Activated CD8-positive, alpha-beta T cell treated with anti-CD3 and anti-CD28 coated beads, Interleukin-2, amount 10 ng/mL, durations not matched to agents 7 days and 5 days (primary cell): Measurements from ENCODE around the gene TMPRSS13. TPM values are rescaled to one million over a fixed set of nuclear protein-coding genes. Genes with fewer than 3 reads are reported as not detected.

Source experiments
- ATAC-seq: fragments of 150-1000 bp; cut with Tn5 transposase; one replicate; pipeline ENCODE4 v1.10.0; 2021; ENCODE audit warnings: moderate library complexity
- CTCF ChIA-PET: fragments of 350-600 bp; sonication (Branson Sonifier 250); formaldehyde crosslinking; loops from one replicate; lab custom pipeline; 2021; ENCODE audit warnings: antibody characterized with exemption; lab: Charles Lee
- POLR2A ChIA-PET: fragments of 350-600 bp; sonication (Branson Sonifier 250); formaldehyde crosslinking; loops from one replicate; lab custom pipeline; 2021; ENCODE audit warnings: antibody characterized with exemption; lab: Charles Lee
- DNase-seq: peaks from one replicate; pipeline ENCODE4 v3.0.0-alpha.2; 2020
- H3K27ac Mint-ChIP-seq: one replicate; pipeline ENCODE4 v1.8.0; 2021; ENCODE audit warnings: mild to moderate bottlenecking, mixed read lengths
- H3K27me3 Mint-ChIP-seq: one replicate; pipeline ENCODE4 v1.8.0; 2021; ENCODE audit warnings: low read depth, mixed read lengths
- H3K36me3 Mint-ChIP-seq: one replicate; pipeline ENCODE4 v1.8.0; 2021; ENCODE audit warnings: low read depth, mixed read lengths
- H3K4me1 Mint-ChIP-seq: one replicate; pipeline ENCODE4 v1.8.0; 2021; ENCODE audit warnings: low read depth, mixed read lengths
- H3K4me3 Mint-ChIP-seq: one replicate; pipeline ENCODE4 v1.8.0; 2021; ENCODE audit warnings: mild to moderate bottlenecking, mixed read lengths
- H3K9me3 Mint-ChIP-seq: one replicate; pipeline ENCODE4 v1.8.0; 2022; ENCODE audit warnings: mixed read lengths; ENCODE audit not compliant: insufficient read depth
- total RNA-seq, 2 experiments: library from RNA; stranded (reverse); gene quantifications; one replicate each; pipeline ENCODE4 v1.2.3, GENCODE V29; 2021

The TMPRSS13 gene
- total RNA-seq, 2 experiments from 2014 or later = 1.8 to 2.5 TPM

GRCh38 chr11:117921893-117922292, 7.3 kb downstream of the TMPRSS13 start:
- ATAC-seq (no peak), DNase-seq (no peak)
- POLR2A ChIA-PET = interaction anchor here (0.6 to 0.9 kb wide), 2 partner anchors 292 to 455 kb away, joined by 3 to 4 read pairs; no protein-coding TSS in a partner anchor
- Mint-ChIP-seq H3K27me3 (no peaks in the 10 kb centered on the region), H3K4me1 (peaks cover 24% of the 10 kb centered on the region), H3K4me3 (no peak overlapping the region), H3K27ac (no peak overlapping the region), H3K9me3 (no peaks in the 10 kb centered on the region), H3K36me3 (no peaks in the 10 kb centered on the region)
- CTCF ChIA-PET = interaction anchor here (0.7 to 5.6 kb wide), 5 partner anchors 15 to 131 kb away, joined by 3 to 39 read pairs (median 3); no protein-coding TSS in a partner anchor

- no peaks in the 10 kb centered on the region for H3K9me3 Mint-ChIP-seq
- ChIA-PET POLR2A (interaction anchor here (0.6 to 1.1 kb wide), 2 partner anchors 9 to 455 kb away, joined by 3 to 4 read pairs; no protein-coding TSS in a partner anchor), CTCF (interaction anchor here (0.7 to 5.6 kb wide), 5 partner anchors 14 to 132 kb away, joined by 3 to 39 read pairs (median 3); no protein-coding TSS in a partner anchor)
- ATAC-seq = no peak
- peak overlapping the region; percentile 43 for H3K27ac Mint-ChIP-seq
- peaks cover 24% of the 10 kb centered on the region for H3K4me1 Mint-ChIP-seq
- no peak overlapping the region for H3K4me3 Mint-ChIP-seq
- no peak for DNase-seq
- H3K27me3 Mint-ChIP-seq = no peaks in the 10 kb centered on the region
- no peaks in the 10 kb centered on the region for H3K36me3 Mint-ChIP-seq
Measured at GRCh38 chr11:117921456-117921855, 7.7 kb downstream of the TMPRSS13 start.

GRCh38 chr11:117919781-117920221, 9.4 kb downstream of the TMPRSS13 start:
- H3K4me1 Mint-ChIP-seq = peaks cover 26% of the 10 kb centered on the region
- no peak overlapping the region for H3K27ac Mint-ChIP-seq
- ChIA-PET POLR2A (no interaction called here), CTCF (interaction anchor here (0.9 to 5.6 kb wide), 6 partner anchors 12 to 112 kb away, joined by 4 to 39 read pairs (median 6); no protein-coding TSS in a partner anchor)
- DNase-seq (no peak), ATAC-seq (peak; percentile 34)
- H3K9me3 Mint-ChIP-seq = no peaks in the 10 kb centered on the region
- H3K36me3 Mint-ChIP-seq = no peaks in the 10 kb centered on the region
- no peaks in the 10 kb centered on the region for H3K27me3 Mint-ChIP-seq
- H3K4me3 Mint-ChIP-seq = no peak overlapping the region

GRCh38 chr11:117919341-117919740, 9.9 kb downstream of the TMPRSS13 start:
- ATAC-seq (no peak), DNase-seq (no peak)
- ChIA-PET POLR2A (no interaction called here), CTCF (interaction anchor here (0.9 to 5.6 kb wide), 6 partner anchors 15 to 112 kb away, joined by 3 to 39 read pairs (median 6); partner anchors contain the start of gene IL10RA)
- Mint-ChIP-seq H3K36me3 (no peaks in the 10 kb centered on the region), H3K9me3 (no peaks in the 10 kb centered on the region), H3K27me3 (no peaks in the 10 kb centered on the region), H3K4me3 (no peak overlapping the region), H3K4me1 (peaks cover 26% of the 10 kb centered on the region), H3K27ac (no peak overlapping the region)

- ChIA-PET CTCF (interaction anchor here (0.6 to 5.6 kb wide), 7 partner anchors 12 to 135 kb away, joined by 3 to 39 read pairs (median 4); partner anchors contain the start of gene IL10RA), POLR2A (no interaction called here)
- H3K27ac Mint-ChIP-seq = no peak overlapping the region
- DNase-seq (no peak), ATAC-seq (no peak)
- no peaks in the 10 kb centered on the region for H3K36me3 Mint-ChIP-seq
- H3K27me3 Mint-ChIP-seq = no peaks in the 10 kb centered on the region
- H3K4me3 Mint-ChIP-seq = no peak overlapping the region
- no peaks in the 10 kb centered on the region for H3K9me3 Mint-ChIP-seq
- peaks cover 26% of the 10 kb centered on the region for H3K4me1 Mint-ChIP-seq
Measured at GRCh38 chr11:117918366-117919255, 10.6 kb downstream of the TMPRSS13 start.

- ChIA-PET POLR2A (no interaction called here), CTCF (no interaction called here)
- no peak for ATAC-seq
- no peak for DNase-seq
- no peak overlapping the region for H3K27ac Mint-ChIP-seq
- H3K36me3 Mint-ChIP-seq = no peaks in the 10 kb centered on the region
- peaks cover 27% of the 10 kb centered on the region for H3K4me1 Mint-ChIP-seq
- no peaks in the 10 kb centered on the region for H3K9me3 Mint-ChIP-seq
- H3K27me3 Mint-ChIP-seq = no peaks in the 10 kb centered on the region
- H3K4me3 Mint-ChIP-seq = no peak overlapping the region
Measured at GRCh38 chr11:117917591-117918151, 11.5 kb downstream of the TMPRSS13 start.

- Mint-ChIP-seq H3K4me3 (no peak overlapping the region), H3K9me3 (no peaks in the 10 kb centered on the region), H3K27me3 (no peaks in the 10 kb centered on the region), H3K27ac (no peak overlapping the region), H3K4me1 (peaks cover 31% of the 10 kb centered on the region), H3K36me3 (no peaks in the 10 kb centered on the region)
- no peak for DNase-seq
- ChIA-PET CTCF (interaction anchor here (0.7 to 2.9 kb wide), 5 partner anchors 9 to 136 kb away, joined by 3 to 12 read pairs (median 4); no protein-coding TSS in a partner anchor), POLR2A (no interaction called here)
- no peak for ATAC-seq
Measured at GRCh38 chr11:117916956-117917355, 12.2 kb downstream of the TMPRSS13 start.

- ATAC-seq (no peak), DNase-seq (no peak)
- peaks cover 28% of the 10 kb centered on the region for H3K4me1 Mint-ChIP-seq
- ChIA-PET CTCF (interaction anchor here (1.1 to 2.9 kb wide), 3 partner anchors 8 to 35 kb away, joined by 4 to 12 read pairs (median 4); no protein-coding TSS in a partner anchor), POLR2A (no interaction called here)
- H3K27me3 Mint-ChIP-seq = no peaks in the 10 kb centered on the region
- no peak overlapping the region for H3K4me3 Mint-ChIP-seq
- H3K27ac Mint-ChIP-seq = no peak overlapping the region
- H3K9me3 Mint-ChIP-seq = no peaks in the 10 kb centered on the region
- no peaks in the 10 kb centered on the region for H3K36me3 Mint-ChIP-seq
Measured at GRCh38 chr11:117915672-117916235, 13.4 kb downstream of the TMPRSS13 start.

GRCh38 chr11:117914991-117915618, 14.1 kb downstream of the TMPRSS13 start:
- ChIA-PET POLR2A (no interaction called here), CTCF (interaction anchor here (1.3 to 2.9 kb wide), 2 partner anchors 31 to 106 kb away, joined by 3 to 12 read pairs; no protein-coding TSS in a partner anchor)
- ATAC-seq = no peak
- peaks cover 25% of the 10 kb centered on the region for H3K4me1 Mint-ChIP-seq
- peak overlapping the region; percentile 3 for H3K27ac Mint-ChIP-seq
- no peaks in the 10 kb centered on the region for H3K27me3 Mint-ChIP-seq
- H3K36me3 Mint-ChIP-seq = no peaks in the 10 kb centered on the region
- H3K9me3 Mint-ChIP-seq = no peaks in the 10 kb centered on the region
- DNase-seq = no peak
- H3K4me3 Mint-ChIP-seq = no peak overlapping the region

GRCh38 chr11:117914398-117914761, 14.8 kb downstream of the TMPRSS13 start:
- no peaks in the 10 kb centered on the region for H3K9me3 Mint-ChIP-seq
- peaks cover 18% of the 10 kb centered on the region for H3K4me1 Mint-ChIP-seq
- H3K36me3 Mint-ChIP-seq = no peaks in the 10 kb centered on the region
- no peak overlapping the region for H3K27ac Mint-ChIP-seq
- no peaks in the 10 kb centered on the region for H3K27me3 Mint-ChIP-seq
- POLR2A ChIA-PET = no interaction called here
- no peak for ATAC-seq
- no peak for DNase-seq
- CTCF ChIA-PET = interaction anchor here (1.1 to 2.9 kb wide), 3 partner anchors 9 to 105 kb away, joined by 3 to 12 read pairs (median 3); no protein-coding TSS in a partner anchor
- H3K4me3 Mint-ChIP-seq = no peak overlapping the region
